Hippocampal formation (tissue), 2 donors: ENCODE results near the gene TSHZ3.

Source experiments
- DNase-seq, 2 donors: peaks; one replicate each; lab custom pipeline; 2025; lab: John Stamatoyannopoulos, UW

Gene TSHZ3

DNA sequence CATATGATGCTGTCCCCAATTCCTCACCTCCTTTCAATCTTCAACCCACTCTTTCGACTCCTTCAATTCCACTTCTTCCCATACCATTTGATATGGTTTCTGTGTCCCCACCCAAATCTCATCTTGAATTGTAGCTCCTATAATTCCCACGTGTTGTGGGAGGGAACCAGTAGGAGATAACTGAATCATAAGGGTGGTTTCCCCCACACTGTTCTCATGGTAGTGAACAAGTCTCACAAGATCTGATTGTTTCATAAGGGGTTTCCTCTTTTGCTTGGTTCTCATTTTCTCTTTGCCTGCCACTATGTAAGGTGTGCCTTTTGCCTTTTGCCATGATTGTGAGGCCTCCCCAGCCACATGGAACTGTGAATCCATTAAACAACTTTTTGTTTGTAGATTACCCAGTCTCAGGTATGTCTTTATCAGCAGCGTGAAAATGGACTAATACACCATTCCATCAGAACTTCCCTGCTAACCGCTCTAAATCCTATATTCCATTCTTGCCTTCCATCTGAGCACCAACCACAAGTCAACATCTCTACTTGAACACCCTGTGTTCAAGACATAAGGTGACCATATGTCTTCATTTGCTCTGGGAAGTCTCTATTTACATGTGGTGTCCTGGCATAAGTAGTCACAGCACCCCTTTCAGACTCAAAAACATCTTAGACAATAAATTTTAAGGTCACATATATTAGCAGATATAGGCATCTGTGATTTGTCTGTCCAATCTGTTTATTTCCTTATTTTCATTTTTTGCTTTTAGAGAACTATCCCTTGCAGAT lies 122.9 kb downstream of the TSHZ3 start:
- DNase-seq = no peak
